AG04449 (cell line): ENCODE measurements around the gene TMEM229B.

ENCODE experiments used
- CTCF ChIA-PET: fragments of 350-600 bp; formaldehyde crosslinking; extraction: SDS; loops from one replicate; lab custom pipeline; 2021; ENCODE audit warnings: antibody characterized with exemption; lab: Yijun Ruan, JAX
- POLR2A ChIA-PET: fragments of 400-600, 350-600 bp; formaldehyde crosslinking; extraction: SDS; loops from one replicate; lab custom pipeline; 2020; ENCODE audit warnings: antibody characterized with exemption, inconsistent platforms; lab: Yijun Ruan, JAX
- DNase-seq: peaks from one replicate; pipeline ENCODE4 v3.0.0-alpha.2; 2010; ENCODE audit warnings: low read depth, low spot score
- H3K4me3 ChIP-seq: 2 replicates; pipeline ENCODE4 v1.5.1; 2011; ENCODE audit warnings: low read depth, mild to moderate bottlenecking, control low read depth, low read length
- CTCF ChIP-seq: IDR thresholded peaks from one replicate; pipeline ENCODE4 v1.5.1; 2011; ENCODE audit warnings: mild to moderate bottlenecking, moderate library complexity, low read length, control low read depth, inconsistent platforms; ENCODE audit not compliant: insufficient read depth; ENCODE audit errors: missing control alignments

TMEM229B gene

GRCh38 chr14:67429510-67430205, 58.9 kb downstream of the TMEM229B start:
- H3K4me3 ChIP-seq: no peak overlapping the region
- ChIA-PET POLR2A (no interaction called here), CTCF (interaction anchor here (0.9 to 17.3 kb wide), 7 partner anchors 11 to 274 kb away, joined by 4 to 582 read pairs (median 60); partner anchors contain the start of genes ATP6V1D, PIGH and RDH12)
- no peak for DNase-seq
- TF ChIP-seq CTCF: no peak

- no peak for DNase-seq
- no peak overlapping the region for H3K4me3 ChIP-seq
- CTCF ChIA-PET: interaction anchor here (0.7 to 17.3 kb wide), 24 partner anchors 11 to 275 kb away, joined by 3 to 582 read pairs (median 7); partner anchors contain the start of genes ARG2, PIGH, PLEK2 and RDH12
- POLR2A ChIA-PET: interaction anchor here (1.1 kb wide), 1 partner anchor 143 kb away, joined by 4 read pairs; no protein-coding TSS in a partner anchor
- no peak for TF ChIP-seq CTCF
These were observed 60.0 kb downstream of the TMEM229B start for GRCh38 chr14:67428501-67429031.

- POLR2A ChIA-PET: interaction anchor here (1.1 kb wide), 1 partner anchor 144 kb away, joined by 4 read pairs; no protein-coding TSS in a partner anchor
- no peak for DNase-seq
- no peak overlapping the region for H3K4me3 ChIP-seq
- CTCF ChIA-PET: interaction anchor here (0.8 to 17.3 kb wide), 57 partner anchors 9 to 1068 kb away, joined by 3 to 582 read pairs (median 5); partner anchors contain the start of genes ARG2, ATP6V1D, EIF2S1 and PIGH
- TF ChIP-seq CTCF: peak; percentile 78
These were observed 61.4 kb downstream of the TMEM229B start for GRCh38 chr14:67426983-67427606.

- ChIA-PET POLR2A (no interaction called here), CTCF (interaction anchor here (0.6 to 17.3 kb wide), 26 partner anchors 8 to 277 kb away, joined by 3 to 582 read pairs (median 6); partner anchors contain the start of genes ARG2, PIGH, PLEK2 and RDH12)
- no peak overlapping the region for H3K4me3 ChIP-seq
- no peak for TF ChIP-seq CTCF
- DNase-seq: no peak
These were observed 62.4 kb downstream of the TMEM229B start for GRCh38 chr14:67426161-67426560.

- CTCF ChIA-PET: interaction anchor here (1.2 to 17.3 kb wide), 17 partner anchors 8 to 278 kb away, joined by 3 to 582 read pairs (median 6); partner anchors contain the start of genes ARG2, PIGH and RDH12
- POLR2A ChIA-PET: no interaction called here
These were observed 62.9 kb downstream of the TMEM229B start for GRCh38 chr14:67425608-67426007.

More at GRCh38 chr14:67425608-67426007, 62.9 kb downstream of the TMEM229B start:
- no peak for TF ChIP-seq CTCF
- no peak for DNase-seq
- H3K4me3 ChIP-seq: no peak overlapping the region
